ENCODE results near the gene KMT2D.

- TF ChIP-seq POLR2AphosphoS5 (IDR thresholded peaks at IDR 0.05; ENCODE audit: low read depth, low read length) = no peak
- no peak for TF ChIP-seq POLR2A (IDR thresholded peaks at IDR 0.05; ENCODE audit: low read depth, low read length)
Measured at GRCh38 chr12:49019120-49019430, 41.5 kb downstream of the KMT2D start.

Data from GM12892 (cell line).